HG03439 (cell line): Measurements from ENCODE around the gene HAO2.

Source experiments
- ATAC-seq: cut with Tn5 transposase; IDR thresholded peaks from one replicate; pipeline ENCODE4 v1.9.1; 2021; ENCODE audit warnings: mild to moderate bottlenecking, moderate library complexity; ENCODE audit not compliant: unreplicated experiment

Gene HAO2

DNA sequence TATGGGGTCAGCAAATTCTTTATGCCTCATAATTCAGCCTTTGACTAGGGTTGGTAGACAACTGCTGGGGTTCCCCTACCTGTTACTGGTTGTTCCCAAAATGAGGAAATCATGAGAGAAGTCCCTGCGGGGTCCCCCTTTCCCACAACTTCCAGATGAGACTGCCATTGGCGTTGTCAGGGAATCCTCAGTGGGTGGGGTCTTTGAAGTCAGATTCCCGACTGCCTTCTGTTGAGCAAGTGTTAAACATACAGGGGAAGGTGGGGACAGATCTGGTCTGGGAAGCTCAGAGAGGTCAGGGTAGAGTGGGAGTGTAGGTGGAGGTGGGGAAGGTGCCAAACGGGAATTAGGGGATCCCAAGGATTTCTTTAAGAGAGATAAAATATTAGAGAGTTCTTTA lies 61.1 kb downstream of the HAO2 start:
- ATAC-seq, result no peak

DNA sequence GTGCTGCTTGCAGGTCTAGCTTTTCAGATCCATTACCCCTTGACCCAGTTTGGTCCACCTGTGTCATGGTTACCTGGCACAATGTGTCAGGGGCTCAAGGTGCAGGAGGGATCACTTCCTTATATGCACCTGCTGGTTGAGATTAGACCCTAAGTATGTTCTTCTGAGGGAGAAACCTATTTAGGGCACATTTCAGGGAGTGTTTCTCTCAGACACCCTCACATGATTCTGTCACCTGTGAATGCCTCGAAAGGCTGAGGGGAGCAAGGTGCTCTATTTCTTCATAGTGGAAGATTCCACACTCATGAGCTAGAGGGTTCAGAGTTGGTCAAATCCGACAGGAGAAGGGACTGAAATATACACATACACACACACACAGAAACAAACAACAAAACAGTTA lies 61.9 kb downstream of the HAO2 start:
- ATAC-seq, result no peak

DNA sequence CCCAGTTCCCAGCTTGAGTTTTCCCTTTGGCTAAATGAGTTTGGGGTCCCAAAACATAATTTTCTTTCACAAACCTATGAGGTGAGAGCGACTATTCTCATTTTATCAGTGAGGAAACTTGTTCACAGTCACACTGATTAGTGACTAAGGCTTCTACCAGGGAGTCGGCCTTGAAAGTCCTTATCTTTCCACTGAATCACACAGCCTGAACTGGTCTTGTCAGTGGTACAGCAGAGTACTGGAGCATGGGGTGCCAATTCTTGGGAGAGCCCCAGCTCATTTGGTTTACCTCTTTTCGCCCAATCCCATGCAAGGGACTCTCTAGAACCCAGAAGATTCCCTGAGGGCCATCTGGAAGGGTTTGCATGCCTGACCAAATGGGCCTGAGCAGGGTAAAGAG lies 63.3 kb downstream of the HAO2 start:
- ATAC-seq, result no peak

DNA sequence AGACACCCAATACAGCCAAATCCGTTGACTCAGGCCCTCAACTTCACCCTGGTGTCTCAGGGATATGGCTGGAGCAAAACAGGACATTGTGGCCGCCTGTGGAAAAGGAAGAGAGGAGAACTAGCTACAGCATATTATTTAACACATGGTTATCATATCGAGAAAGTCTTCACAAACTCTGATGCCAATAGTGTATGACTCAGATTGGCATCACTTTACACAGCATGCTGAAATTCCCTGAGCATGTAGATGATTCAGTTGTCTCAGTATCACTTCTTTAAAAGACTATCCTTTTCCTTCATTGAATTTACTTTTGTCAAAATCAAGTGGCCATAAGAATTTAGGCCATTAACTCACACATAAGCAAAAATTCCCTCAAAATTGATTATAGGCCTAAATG lies 66.5 kb downstream of the HAO2 start:
- no peak for ATAC-seq

DNA sequence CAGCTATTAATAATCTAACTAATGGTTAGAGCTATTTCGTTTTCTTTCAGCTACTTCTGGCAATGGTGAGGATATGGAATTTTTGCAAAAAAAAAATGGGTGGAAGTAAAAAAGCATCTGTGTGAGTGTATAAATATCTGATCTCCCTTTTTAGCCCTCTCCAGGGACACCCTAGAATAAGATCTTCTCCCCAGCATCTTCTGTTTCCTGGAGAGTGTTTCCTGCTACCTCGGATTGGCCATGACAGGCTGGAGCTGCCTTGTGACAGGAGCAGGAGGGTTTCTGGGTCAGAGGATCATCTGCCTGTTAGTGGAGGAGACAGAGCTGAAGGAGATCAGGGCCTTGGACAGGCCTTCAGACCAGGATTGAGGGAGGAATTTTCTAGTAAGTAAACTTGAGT lies 70.2 kb downstream of the HAO2 start:
- ATAC-seq, result no peak

DNA sequence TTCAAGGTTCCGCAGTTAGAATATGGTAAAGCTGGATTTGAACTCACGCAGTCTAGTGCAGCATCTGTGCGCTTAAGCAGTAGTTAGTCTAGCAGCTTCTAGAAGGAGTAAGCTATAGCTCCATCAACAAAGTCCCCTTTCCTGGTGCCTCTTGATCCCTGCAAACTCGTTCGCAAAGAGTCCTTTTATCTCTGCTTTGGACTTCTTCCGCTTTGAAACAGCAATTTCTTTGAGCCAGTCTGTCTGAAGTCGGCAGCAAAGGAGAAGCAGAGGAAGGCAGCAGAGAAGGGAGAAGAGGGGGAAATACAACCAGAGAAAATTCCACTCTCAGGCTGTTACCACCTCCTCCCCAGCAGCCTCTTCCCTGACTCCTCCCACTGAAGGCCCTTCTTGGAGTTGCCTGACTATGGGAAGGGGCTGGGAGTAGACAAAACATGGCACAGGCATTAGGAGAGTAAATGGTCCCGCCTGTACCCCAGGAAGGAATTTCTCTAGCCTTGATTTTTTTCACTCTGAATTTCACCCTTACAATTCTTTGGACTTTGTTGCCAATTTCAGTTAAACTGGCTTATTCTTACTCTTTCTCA lies 72.2 kb downstream of the HAO2 start:
- ATAC-seq, result no peak

DNA sequence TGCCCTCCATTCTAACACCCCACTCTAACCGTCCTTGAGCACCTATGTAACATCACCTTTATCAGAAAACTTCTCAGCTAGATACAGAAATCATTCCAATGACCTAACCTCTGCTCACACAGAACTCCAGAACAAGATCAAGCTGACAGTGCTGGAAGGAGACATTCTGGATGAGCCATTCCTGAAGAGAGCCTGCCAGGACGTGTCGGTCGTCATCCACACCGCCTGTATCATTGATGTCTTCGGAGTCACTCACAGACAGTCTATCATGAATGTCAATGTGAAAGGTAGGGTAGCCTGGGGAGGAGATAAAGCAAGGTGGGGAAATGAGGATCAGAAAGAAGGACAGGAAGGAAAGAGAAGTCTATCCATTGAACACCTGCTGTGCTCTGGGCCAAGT lies 74.2 kb downstream of the HAO2 start:
- ATAC-seq, result no peak
